ENCODE measurements around the gene SVIL.
"Not testable (repeated sequence)": the region's sequence is repeated elsewhere in the genome, so short reads cannot be mapped to it uniquely, and the experiment has no call there.

SVIL gene

GRCh38 chr10:29600067-29600466 is 34.7 kb downstream of the SVIL start:
- DNase-seq: no peak

- no peak for DNase-seq
Observed at GRCh38 chr10:29598851-29599311, 35.9 kb downstream of the SVIL start.

- no peak for DNase-seq
Observed at GRCh38 chr10:29596826-29597225, 37.9 kb downstream of the SVIL start.

- DNase-seq: no peak
Observed at GRCh38 chr10:29596356-29596755, 38.4 kb downstream of the SVIL start.

GRCh38 chr10:29595636-29596225 is 39.0 kb downstream of the SVIL start:
- DNase-seq: no peak

GRCh38 chr10:29595146-29595545 is 39.6 kb downstream of the SVIL start:
- no peak for DNase-seq

- DNase-seq: no peak
Observed at GRCh38 chr10:29591651-29591968, 43.2 kb downstream of the SVIL start.

GRCh38 chr10:29590915-29591650 is 43.7 kb downstream of the SVIL start:
- no peak for DNase-seq

- no peak for DNase-seq
Observed at GRCh38 chr10:29588629-29589421, 45.9 kb downstream of the SVIL start.

GRCh38 chr10:29587750-29588628 is 46.8 kb downstream of the SVIL start:
- not testable (repeated sequence) for DNase-seq

GRCh38 chr10:29587102-29587749 is 47.5 kb downstream of the SVIL start:
- not testable (repeated sequence) for DNase-seq

GRCh38 chr10:29586509-29586908 is 48.3 kb downstream of the SVIL start:
- no peak for DNase-seq

GRCh38 chr10:29585488-29585976 is 49.2 kb downstream of the SVIL start:
- no peak for DNase-seq

- no peak for DNase-seq
Observed at GRCh38 chr10:29584436-29584835, 50.3 kb downstream of the SVIL start.

- DNase-seq: no peak
Observed at GRCh38 chr10:29583674-29584073, 51.1 kb downstream of the SVIL start.

- DNase-seq: not testable (repeated sequence)
Observed at GRCh38 chr10:29582769-29583168, 52.0 kb downstream of the SVIL start.

- DNase-seq: no peak
Observed at GRCh38 chr10:29579455-29579970, 55.3 kb downstream of the SVIL start.

- no peak for DNase-seq
Observed at GRCh38 chr10:29578457-29578856, 56.3 kb downstream of the SVIL start.

GRCh38 chr10:29576681-29577080 is 58.1 kb downstream of the SVIL start:
- no peak for DNase-seq

- no peak for DNase-seq
Observed at GRCh38 chr10:29575098-29575455, 59.7 kb downstream of the SVIL start.

GRCh38 chr10:29574212-29575097 is 60.3 kb downstream of the SVIL start:
- not testable (repeated sequence) for DNase-seq
